HG02798 (cell line): Measurements from ENCODE around the gene KIAA0930.
A peak's percentile ranks its signal among the peaks of the same experiment; 100 is the strongest.

Experiments
- ATAC-seq: cut with Tn5 transposase; IDR thresholded peaks from one replicate; pipeline ENCODE4 v1.9.1; 2021; ENCODE audit warnings: mild to moderate bottlenecking; ENCODE audit not compliant: unreplicated experiment, poor library complexity

The KIAA0930 gene

DNA sequence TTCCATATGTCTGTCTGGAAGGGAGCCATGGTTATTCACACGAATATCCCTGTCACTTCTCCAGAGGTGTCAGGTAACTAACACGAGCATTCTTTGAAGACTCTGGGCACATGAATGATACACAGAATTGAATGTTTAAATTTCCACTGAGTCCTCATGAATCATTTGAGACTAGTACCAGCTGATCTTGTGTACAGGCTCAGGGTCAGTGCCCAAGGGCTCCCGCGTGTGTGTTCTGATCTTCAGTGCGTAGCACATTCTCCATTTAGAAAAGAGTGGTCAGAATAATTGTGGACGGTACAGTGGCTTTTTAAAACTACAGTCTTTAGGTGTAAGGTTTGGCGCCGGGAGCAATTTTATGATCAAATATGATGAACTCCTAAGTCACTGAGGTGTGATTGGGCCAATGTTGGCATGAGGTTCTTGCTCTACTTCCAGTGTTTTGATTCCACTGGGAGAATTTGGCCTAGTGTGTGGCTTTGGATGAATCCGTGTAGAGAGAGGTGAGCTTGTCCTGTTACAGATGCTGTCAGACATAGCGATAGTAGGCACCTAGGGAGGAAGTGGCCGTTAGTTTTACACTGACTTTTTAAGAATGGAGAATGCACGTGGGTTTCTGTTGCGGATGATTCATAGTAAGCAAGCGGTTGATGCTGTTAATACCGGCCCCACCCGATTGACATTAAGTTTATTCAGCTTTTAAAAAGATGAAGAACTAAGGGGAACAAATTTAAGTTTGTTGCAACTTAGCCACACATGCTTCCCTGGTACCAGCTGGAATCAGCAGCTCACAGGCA is 54.8 kb downstream of the KIAA0930 start:
- no peak for ATAC-seq

DNA sequence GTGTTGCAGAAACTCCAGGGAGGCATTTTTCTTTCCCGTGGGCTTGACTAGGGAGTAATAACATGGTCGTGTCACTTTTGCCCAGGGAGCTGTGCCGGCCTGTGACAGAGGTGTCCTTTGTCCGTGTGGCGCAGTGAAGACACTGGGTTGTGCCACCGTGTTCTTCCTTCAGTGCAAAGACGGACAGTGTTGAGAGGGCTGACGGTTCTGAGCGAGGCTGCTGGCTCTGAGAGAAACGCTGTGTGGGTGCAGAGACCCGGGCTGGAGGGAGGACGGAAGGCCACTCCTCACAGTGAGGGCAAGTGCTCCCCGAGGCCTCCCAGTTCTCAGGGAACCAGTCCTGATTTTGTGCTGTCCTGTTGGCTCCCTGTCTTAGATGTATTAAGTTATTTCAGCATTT is 56.7 kb downstream of the KIAA0930 start:
- no peak for ATAC-seq

DNA sequence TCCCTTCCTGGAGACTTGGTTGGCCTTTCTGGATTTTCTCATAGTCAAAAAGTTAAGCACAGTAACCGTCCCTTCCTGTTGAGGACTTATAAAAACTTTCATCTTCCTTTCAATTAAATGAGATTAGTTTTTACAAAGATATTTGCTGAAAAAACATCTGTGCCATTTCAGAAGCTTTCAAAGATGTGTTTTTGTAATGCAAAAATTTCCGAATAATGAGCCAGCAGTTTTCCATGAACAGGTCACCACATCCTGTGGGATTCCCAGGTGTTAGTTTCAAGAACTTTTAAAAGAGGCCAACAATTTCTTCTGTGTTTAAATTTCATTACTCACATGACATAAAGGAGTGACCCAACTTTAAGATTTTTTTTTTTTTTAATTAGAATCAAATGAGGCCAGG is 58.9 kb downstream of the KIAA0930 start:
- no peak for ATAC-seq

GRCh38 chr22:45181240-45181639 is 59.5 kb downstream of the KIAA0930 start:
- no peak for ATAC-seq

DNA sequence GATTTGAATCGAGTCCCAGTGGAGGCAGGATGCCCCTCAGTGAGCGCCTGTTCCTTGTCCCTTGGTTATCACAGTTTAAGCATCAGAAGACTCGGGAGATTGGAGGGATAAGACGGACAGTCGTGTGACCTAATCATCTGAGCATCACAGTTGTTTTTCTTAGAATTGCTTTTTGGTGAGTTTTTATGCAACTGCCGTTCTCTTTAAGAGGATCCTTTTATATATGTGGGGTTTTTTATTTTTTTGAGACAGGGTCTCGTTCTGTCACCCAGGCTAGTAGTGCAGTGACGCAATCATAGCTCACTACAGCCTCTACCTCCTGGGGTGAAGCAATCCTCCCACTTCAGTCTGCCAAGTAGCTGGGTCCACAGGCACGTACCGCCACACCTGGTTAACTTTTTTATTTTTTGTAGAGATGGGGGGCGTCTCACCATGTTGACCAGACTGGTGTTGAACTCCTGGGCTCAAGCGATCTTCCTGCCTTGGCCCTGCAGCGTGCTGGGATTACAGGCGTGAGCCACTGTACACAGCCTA is 60.5 kb downstream of the KIAA0930 start:
- no peak for ATAC-seq

GRCh38 chr22:45179276-45180049 is 61.2 kb downstream of the KIAA0930 start:
- ATAC-seq = no peak

GRCh38 chr22:45172881-45173585 is 67.7 kb downstream of the KIAA0930 start:
- ATAC-seq = no peak

- ATAC-seq = no peak
These were observed 68.9 kb downstream of the KIAA0930 start for GRCh38 chr22:45171830-45172229.

GRCh38 chr22:45169591-45170466 is 70.9 kb downstream of the KIAA0930 start:
- ATAC-seq = no peak

GRCh38 chr22:45166932-45167331 is 73.8 kb downstream of the KIAA0930 start:
- ATAC-seq = no peak

GRCh38 chr22:45164270-45165088 is 76.2 kb downstream of the KIAA0930 start:
- ATAC-seq = peak; percentile 22

GRCh38 chr22:45163451-45164269 is 77.0 kb downstream of the KIAA0930 start, which contains the start of gene NUP50:
Gene NUP50, plus strand, starts transcription at chr22:45163925. Its CDS starts 4,253 bp downstream, at chr22:45168178.
- peak; percentile 96 for ATAC-seq

GRCh38 chr22:45163099-45163450 is 77.6 kb downstream of the KIAA0930 start:
- ATAC-seq = no peak

DNA sequence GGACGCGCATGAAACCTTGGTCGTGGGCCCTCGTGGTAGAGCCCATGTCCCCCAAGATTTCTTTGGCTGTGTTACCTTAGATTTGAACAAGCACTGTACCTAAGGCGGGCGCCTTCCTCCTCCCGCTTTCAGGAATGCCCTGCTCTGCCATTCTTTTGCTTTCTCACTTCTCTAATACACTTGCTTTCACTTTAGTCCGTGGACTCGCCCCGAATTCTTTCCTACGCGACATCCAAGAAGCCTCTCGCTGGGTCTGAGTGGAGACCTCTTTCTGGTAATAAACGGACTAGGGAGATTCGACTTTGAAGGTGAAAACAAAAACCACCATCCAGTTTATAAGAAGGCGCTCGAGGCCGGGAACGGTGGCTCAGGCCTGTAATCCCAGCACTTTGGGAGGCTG is 78.2 kb downstream of the KIAA0930 start:
- no peak for ATAC-seq

DNA sequence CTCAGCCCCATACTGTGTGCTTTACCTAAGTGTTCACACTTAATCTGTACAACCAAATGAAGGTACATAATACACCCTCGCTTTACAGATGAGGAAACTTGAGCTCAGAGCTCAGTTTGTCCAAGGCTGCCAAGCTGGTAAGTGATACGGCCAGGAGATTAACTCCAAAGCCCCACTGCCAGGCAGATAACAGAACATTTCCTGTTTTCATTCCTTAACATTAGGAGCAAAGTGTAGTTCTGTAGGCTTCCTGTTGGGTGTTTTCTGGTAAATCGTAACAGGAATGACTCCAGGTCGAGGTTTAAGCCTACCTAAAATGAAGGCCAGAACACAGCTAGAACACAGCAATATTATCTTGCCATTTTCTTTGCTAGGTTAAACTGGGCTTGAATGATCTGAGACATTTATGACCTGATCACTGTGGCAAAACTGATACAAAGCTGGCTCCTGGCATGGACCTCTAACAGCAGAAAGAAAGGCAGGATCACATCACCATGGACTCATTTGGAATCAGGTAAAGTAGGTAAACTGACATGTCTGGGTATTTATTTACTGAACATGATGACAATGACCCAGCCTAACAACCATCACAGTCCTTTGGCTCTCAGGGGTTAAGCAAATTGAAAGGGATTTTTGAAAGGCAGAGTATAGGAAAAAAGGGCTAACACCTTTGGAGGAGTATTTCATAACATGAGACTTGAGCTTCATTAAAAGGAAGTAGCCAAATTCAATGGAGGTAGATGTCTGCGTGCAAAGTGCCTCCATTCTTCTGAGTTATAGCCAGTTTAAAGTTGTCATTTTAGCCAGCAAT is 80.8 kb downstream of the KIAA0930 start:
- ATAC-seq = no peak

- no peak for ATAC-seq
These were observed 82.8 kb downstream of the KIAA0930 start for GRCh38 chr22:45157907-45158306.
